Rectal smooth muscle tissue (tissue), 1 donor: Measurements from ENCODE around the gene TEKT2.

Experiments
- H3K27ac ChIP-seq: one replicate; pipeline ENCODE4 v1.7.0; 2013; ENCODE audit warnings: low read depth, low read length, inconsistent platforms
- H3K27me3 ChIP-seq: one replicate; pipeline ENCODE4 v1.7.0; 2013; ENCODE audit warnings: low read length; ENCODE audit not compliant: control insufficient read depth, insufficient read depth
- H3K36me3 ChIP-seq: one replicate; pipeline ENCODE4 v1.7.0; 2013; ENCODE audit warnings: low read length; ENCODE audit not compliant: control insufficient read depth, insufficient read depth
- H3K4me1 ChIP-seq: one replicate; pipeline ENCODE4 v1.7.0; 2013; ENCODE audit warnings: low read length; ENCODE audit not compliant: control insufficient read depth, insufficient read depth
- H3K4me3 ChIP-seq: one replicate; pipeline ENCODE4 v1.7.0; 2013; ENCODE audit warnings: low read length
- H3K9ac ChIP-seq: one replicate; pipeline ENCODE4 v1.7.0; 2013; ENCODE audit warnings: low read length

The TEKT2 gene

GRCh38 chr1:36089393-36090121, 5.7 kb downstream of the TEKT2 start:
- Histone ChIP-seq H3K36me3 (peaks cover 21% of the 10 kb centered on the region), H3K27me3 (no peaks in the 10 kb centered on the region), H3K4me3 (peak overlapping the region; percentile 86), H3K4me1 (no peaks in the 10 kb centered on the region), H3K9ac (peak overlapping the region; percentile 64), H3K27ac (peak overlapping the region; percentile 85)

- no peaks in the 10 kb centered on the region for H3K27me3 ChIP-seq
- H3K9ac ChIP-seq: no peak overlapping the region
- H3K4me3 ChIP-seq: no peak overlapping the region
- no peak overlapping the region for H3K27ac ChIP-seq
- H3K4me1 ChIP-seq: no peaks in the 10 kb centered on the region
- peaks cover 24% of the 10 kb centered on the region for H3K36me3 ChIP-seq
Observed at GRCh38 chr1:36091141-36091540, 7.2 kb downstream of the TEKT2 start.

- Histone ChIP-seq H3K9ac (no peak overlapping the region), H3K36me3 (peaks cover 24% of the 10 kb centered on the region), H3K4me1 (no peaks in the 10 kb centered on the region), H3K27me3 (no peaks in the 10 kb centered on the region), H3K4me3 (no peak overlapping the region), H3K27ac (no peak overlapping the region)
Observed at GRCh38 chr1:36091698-36092097, 7.8 kb downstream of the TEKT2 start.

- no peaks in the 10 kb centered on the region for H3K27me3 ChIP-seq
- no peaks in the 10 kb centered on the region for H3K4me1 ChIP-seq
- H3K9ac ChIP-seq: no peak overlapping the region
- peaks cover 24% of the 10 kb centered on the region for H3K36me3 ChIP-seq
- no peak overlapping the region for H3K27ac ChIP-seq
- H3K4me3 ChIP-seq: no peak overlapping the region
Observed at GRCh38 chr1:36092166-36092797, 8.4 kb downstream of the TEKT2 start.

GRCh38 chr1:36092798-36093185, 8.9 kb downstream of the TEKT2 start:
- no peak overlapping the region for H3K9ac ChIP-seq
- no peak overlapping the region for H3K27ac ChIP-seq
- peaks cover 24% of the 10 kb centered on the region for H3K36me3 ChIP-seq
- no peaks in the 10 kb centered on the region for H3K27me3 ChIP-seq
- no peaks in the 10 kb centered on the region for H3K4me1 ChIP-seq
- H3K4me3 ChIP-seq: no peak overlapping the region

GRCh38 chr1:36093226-36093625, 9.3 kb downstream of the TEKT2 start:
- Histone ChIP-seq H3K4me3 (no peak overlapping the region), H3K27ac (no peak overlapping the region), H3K36me3 (peaks cover 24% of the 10 kb centered on the region), H3K4me1 (no peaks in the 10 kb centered on the region), H3K9ac (no peak overlapping the region), H3K27me3 (no peaks in the 10 kb centered on the region)

GRCh38 chr1:36093929-36094328, 10.0 kb downstream of the TEKT2 start:
- H3K4me1 ChIP-seq: no peaks in the 10 kb centered on the region
- no peak overlapping the region for H3K4me3 ChIP-seq
- H3K36me3 ChIP-seq: peaks cover 24% of the 10 kb centered on the region
- no peaks in the 10 kb centered on the region for H3K27me3 ChIP-seq
- H3K9ac ChIP-seq: no peak overlapping the region
- peak overlapping the region; percentile 5 for H3K27ac ChIP-seq

GRCh38 chr1:36094621-36095061, 10.7 kb downstream of the TEKT2 start:
- Histone ChIP-seq H3K9ac (no peak overlapping the region), H3K4me1 (no peaks in the 10 kb centered on the region), H3K36me3 (peaks cover 24% of the 10 kb centered on the region), H3K27me3 (no peaks in the 10 kb centered on the region), H3K27ac (no peak overlapping the region), H3K4me3 (no peak overlapping the region)

- Histone ChIP-seq H3K9ac (no peak overlapping the region), H3K27me3 (no peaks in the 10 kb centered on the region), H3K36me3 (peaks cover 24% of the 10 kb centered on the region), H3K4me1 (no peaks in the 10 kb centered on the region), H3K4me3 (no peak overlapping the region), H3K27ac (no peak overlapping the region)
Observed at GRCh38 chr1:36095760-36096405, 12.0 kb downstream of the TEKT2 start.

GRCh38 chr1:36096500-36097432, 12.9 kb downstream of the TEKT2 start:
- H3K4me3 ChIP-seq: no peak overlapping the region
- no peaks in the 10 kb centered on the region for H3K27me3 ChIP-seq
- H3K36me3 ChIP-seq: peaks cover 24% of the 10 kb centered on the region
- H3K4me1 ChIP-seq: no peaks in the 10 kb centered on the region
- H3K27ac ChIP-seq: no peak overlapping the region
- no peak overlapping the region for H3K9ac ChIP-seq

GRCh38 chr1:36097693-36098585, 14.0 kb downstream of the TEKT2 start:
- H3K4me1 ChIP-seq: no peaks in the 10 kb centered on the region
- H3K36me3 ChIP-seq: peaks cover 13% of the 10 kb centered on the region
- no peaks in the 10 kb centered on the region for H3K27me3 ChIP-seq
- H3K27ac ChIP-seq: no peak overlapping the region
- H3K4me3 ChIP-seq: no peak overlapping the region
- no peak overlapping the region for H3K9ac ChIP-seq
